Panc1 (cell line): ENCODE results near the gene RSAD1. TPM values are rescaled to one million over a fixed set of nuclear protein-coding genes. Genes with fewer than 3 reads are reported as not detected.

ENCODE experiments used
- ATAC-seq: fragments of 200-7000 bp; cut with Tn5 transposase; 2 replicates; pipeline ENCODE4 v1.9.1; 2020; ENCODE audit warnings: mild to moderate bottlenecking, moderate library complexity
- BruUV-seq: library from RNA; stranded (reverse); fragments of 400-500 nt; replicated peaks from 2 replicates; lab custom pipeline; 2021; lab: Mats Ljungman, UMichigan
- CTCF ChIA-PET: fragments of 300-600 bp; sonication (Branson Sonifier 250); formaldehyde crosslinking; loops from one replicate; lab custom pipeline; 2022; ENCODE audit warnings: antibody characterized with exemption; lab: Charles Lee
- POLR2A ChIA-PET: fragments of 300-600 bp; sonication (Branson Sonifier 250); formaldehyde crosslinking; loops from one replicate; lab custom pipeline; 2022; ENCODE audit warnings: antibody characterized with exemption; lab: Charles Lee
- DNase-seq: peaks from one replicate; pipeline ENCODE4 v3.0.0-alpha.2; 2010; ENCODE audit warnings: low read depth, low spot score
- H3K27ac ChIP-seq: 2 replicates; pipeline ENCODE4 v1.5.1; 2011; ENCODE audit warnings: mild to moderate bottlenecking, low read length, inconsistent platforms
- H3K27me3 ChIP-seq: fragments of 200-500 bp; sonication (Bioruptor generic); 2 replicates; pipeline ENCODE4 v1.6.0; 2014; ENCODE audit warnings: low read length, inconsistent platforms; ENCODE audit not compliant: control insufficient read depth, insufficient read depth
- H3K36me3 ChIP-seq: fragments of 200-500 bp; sonication (Bioruptor generic); 2 replicates; pipeline ENCODE4 v1.5.1; 2014; ENCODE audit warnings: inconsistent platforms, mild to moderate bottlenecking, low read length, moderate library complexity; ENCODE audit not compliant: control insufficient read depth, insufficient read depth
- H3K4me1 ChIP-seq: 2 replicates; pipeline ENCODE4 v1.5.1; 2011; ENCODE audit warnings: inconsistent platforms, mild to moderate bottlenecking, low read length, moderate library complexity; ENCODE audit not compliant: control insufficient read depth, insufficient read depth
- H3K4me3 ChIP-seq, 2 experiments: 2 replicates each; pipeline ENCODE4 v1.5.1; 2011 to 2012; ENCODE audit warnings: low read depth in 2 of 2, low read length in 2 of 2, mild to moderate bottlenecking in 2 of 2, inconsistent platforms in 1 of 2, moderate library complexity in 1 of 2
- H3K9me3 ChIP-seq: fragments of 200-500 bp; sonication (Bioruptor generic); 2 replicates; pipeline ENCODE4 v1.5.1; 2014; ENCODE audit warnings: low read depth, mild to moderate bottlenecking, inconsistent platforms, low read length, moderate library complexity; ENCODE audit not compliant: control insufficient read depth, insufficient read depth
- CTCF ChIP-seq: fragments of 450-650 bp; IDR thresholded peaks from 2 replicates; pipeline ENCODE4 v1.5.1; 2017; ENCODE audit warnings: mild to moderate bottlenecking
- POLR2AphosphoS5 ChIP-seq: IDR thresholded peaks from 2 replicates; pipeline ENCODE4 v1.6.1; 2012; ENCODE audit warnings: mild to moderate bottlenecking, low read depth, low read length, moderate library complexity
- REST ChIP-seq, 2 experiments: IDR thresholded peaks; 2 replicates each; pipeline ENCODE4 v1.6.1; 2011 to 2012; ENCODE audit warnings: low read depth in 2 of 2, control low read depth in 1 of 2, low read length in 1 of 2, mild to moderate bottlenecking in 1 of 2, moderate library complexity in 1 of 2; ENCODE audit not compliant: insufficient read depth in 1 of 2
- SIN3A ChIP-seq: IDR thresholded peaks from 2 replicates; pipeline ENCODE4 v1.6.1; 2012; ENCODE audit warnings: low read depth, mild to moderate bottlenecking, low read length, moderate library complexity, borderline replicate concordance; ENCODE audit not compliant: insufficient read depth
- TCF7L2 ChIP-seq: IDR thresholded peaks from 2 replicates; pipeline ENCODE4 v1.6.1; 2011; ENCODE audit warnings: mild to moderate bottlenecking, low read depth, low read length, inconsistent platforms
- in situ Hi-C: cut with HindIII; loops from 2 replicates; pipeline ENCODE4 v1.10.0; 2016; ENCODE audit warnings: low sequenced_read_pairs, low pct_unique_long_range_greater_than_20kb
- intact Hi-C: fragments of 100-400 bp; cut with micrococcal nuclease; formaldehyde crosslinking; loops from one replicate; pipeline ENCODE4 v1.10.0; 2022; ENCODE audit not compliant: unreplicated experiment
- total RNA-seq: library from RNA; stranded (reverse); gene quantifications from one replicate; pipeline ENCODE4 v1.2.1, GENCODE V29; 2021; ENCODE audit not compliant: unreplicated experiment

RSAD1 gene
- total RNA-seq, 1 experiment from 2014 or later: 40.2 TPM

DNA sequence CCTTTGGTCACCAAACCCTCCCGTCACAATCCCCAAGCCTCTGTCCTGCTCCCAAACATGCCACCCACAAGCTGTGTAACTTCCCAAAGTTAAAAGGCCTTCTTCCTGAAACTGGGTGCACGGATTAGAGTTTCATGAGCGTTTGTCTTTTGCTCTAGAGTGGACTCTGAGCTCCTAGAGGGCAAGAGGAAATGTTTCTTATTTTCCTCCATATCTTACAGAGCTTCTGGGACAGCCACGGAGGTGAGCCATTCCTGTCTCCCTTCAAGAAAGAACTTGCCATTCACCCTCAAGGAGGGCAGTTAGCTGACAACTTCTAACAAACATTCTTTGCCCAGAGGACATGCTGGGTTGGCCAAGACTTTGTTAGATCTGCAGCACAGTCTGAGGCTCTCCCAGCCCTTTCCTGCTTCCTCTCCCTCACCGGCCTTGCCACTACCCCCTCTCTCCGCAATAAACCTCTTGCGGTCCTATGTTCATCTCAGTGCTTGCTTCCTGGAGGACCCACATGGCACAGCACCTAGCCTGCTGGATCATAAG lies 27.0 kb downstream of the RSAD1 start:
- DNase-seq: no peak
- Histone ChIP-seq H3K9me3 (no peaks in the 10 kb centered on the region), H3K4me1 (peaks cover 11% of the 10 kb centered on the region), H3K4me3 (no peak overlapping the region), H3K36me3 (no peaks in the 10 kb centered on the region), H3K27ac (no peak overlapping the region), H3K27me3 (no peaks in the 10 kb centered on the region)
- no TSS peak for BruUV-seq
- intact Hi-C loops (no loop called here), in situ Hi-C loops (no loop called here)
- CTCF ChIA-PET: interaction anchor here (1.1 kb wide), 1 partner anchor 22 kb away, joined by 6 read pairs; no protein-coding TSS in a partner anchor
- no peak for ATAC-seq
- POLR2A ChIA-PET: interaction anchor here (0.7 kb wide), 1 partner anchor 435 kb away, joined by 5 read pairs; no protein-coding TSS in a partner anchor
- TF ChIP-seq CTCF (no peak), POLR2AphosphoS5 (no peak), REST (IDR thresholded peaks at IDR 0.05; ENCODE audit: insufficient read depth in 1 of 2, low read depth in 2 of 2, low read length in 1 of 2) (no peak), SIN3A (no peak), TCF7L2 (no peak)

GRCh38 chr17:50506298-50506697 lies 27.6 kb downstream of the RSAD1 start:
- in situ Hi-C loops (no loop called here), intact Hi-C loops (no loop called here)
- Histone ChIP-seq H3K27ac (no peak overlapping the region), H3K9me3 (no peaks in the 10 kb centered on the region), H3K27me3 (no peaks in the 10 kb centered on the region), H3K4me3 (no peak overlapping the region), H3K4me1 (peaks cover 11% of the 10 kb centered on the region), H3K36me3 (no peaks in the 10 kb centered on the region)
- TF ChIP-seq REST (IDR thresholded peaks at IDR 0.05; ENCODE audit: insufficient read depth in 1 of 2, low read depth in 2 of 2, low read length in 1 of 2) (no peak), CTCF (no peak), POLR2AphosphoS5 (no peak), SIN3A (no peak), TCF7L2 (no peak)
- ATAC-seq: no peak
- CTCF ChIA-PET: no interaction called here
- POLR2A ChIA-PET: interaction anchor here (0.6 to 0.7 kb wide), 2 partner anchors 21 to 215 kb away, joined by 3 to 9 read pairs; no protein-coding TSS in a partner anchor
- no peak for DNase-seq
- no TSS peak for BruUV-seq
